HG03439 (cell line): ENCODE results near the gene DNAAF8.

ENCODE experiments used
- ATAC-seq: cut with Tn5 transposase; IDR thresholded peaks from one replicate; pipeline ENCODE4 v1.9.1; 2021; ENCODE audit warnings: mild to moderate bottlenecking, moderate library complexity; ENCODE audit not compliant: unreplicated experiment

DNAAF8 gene

DNA sequence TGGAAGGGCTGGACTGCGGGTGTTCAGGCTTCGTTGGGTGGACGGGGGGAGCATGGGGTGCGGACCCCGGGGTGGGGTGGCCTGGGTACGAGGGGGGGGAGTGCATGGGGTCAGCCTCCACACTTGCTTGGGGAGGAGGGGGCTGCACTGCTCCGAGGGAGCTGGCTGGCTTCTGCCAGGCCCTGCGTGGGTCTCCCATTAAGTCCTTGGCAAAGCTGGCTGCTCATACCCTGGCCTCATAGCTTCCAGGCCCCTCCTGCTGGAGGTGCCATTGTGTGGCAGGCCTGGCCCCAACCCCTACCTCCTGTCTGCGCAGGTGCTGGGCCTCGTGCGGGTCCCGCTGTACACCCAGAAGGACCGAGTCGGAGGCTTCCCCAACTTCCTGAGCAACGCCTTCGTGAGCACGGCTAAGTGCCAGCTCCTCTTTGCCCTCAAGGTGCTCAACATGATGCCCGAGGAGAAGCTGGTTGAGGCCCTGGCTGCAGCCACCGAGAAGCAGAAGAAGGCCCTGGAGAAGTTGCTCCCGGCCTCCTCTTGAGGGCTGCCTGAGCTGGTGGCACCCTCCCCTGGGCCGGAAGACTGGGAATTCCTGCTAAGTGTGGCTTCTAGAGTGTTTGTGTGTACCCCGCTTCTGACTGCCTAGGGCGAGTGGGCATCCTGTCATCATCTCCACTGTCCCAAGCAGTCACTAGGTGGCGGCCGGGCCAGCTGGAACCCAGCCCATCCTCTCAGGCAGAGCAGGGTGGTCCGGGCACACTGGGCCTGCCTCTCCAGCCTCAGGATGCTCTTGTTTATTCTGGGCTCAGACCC lies 39.5 kb upstream of the DNAAF8 start:
- no peak for ATAC-seq

DNA sequence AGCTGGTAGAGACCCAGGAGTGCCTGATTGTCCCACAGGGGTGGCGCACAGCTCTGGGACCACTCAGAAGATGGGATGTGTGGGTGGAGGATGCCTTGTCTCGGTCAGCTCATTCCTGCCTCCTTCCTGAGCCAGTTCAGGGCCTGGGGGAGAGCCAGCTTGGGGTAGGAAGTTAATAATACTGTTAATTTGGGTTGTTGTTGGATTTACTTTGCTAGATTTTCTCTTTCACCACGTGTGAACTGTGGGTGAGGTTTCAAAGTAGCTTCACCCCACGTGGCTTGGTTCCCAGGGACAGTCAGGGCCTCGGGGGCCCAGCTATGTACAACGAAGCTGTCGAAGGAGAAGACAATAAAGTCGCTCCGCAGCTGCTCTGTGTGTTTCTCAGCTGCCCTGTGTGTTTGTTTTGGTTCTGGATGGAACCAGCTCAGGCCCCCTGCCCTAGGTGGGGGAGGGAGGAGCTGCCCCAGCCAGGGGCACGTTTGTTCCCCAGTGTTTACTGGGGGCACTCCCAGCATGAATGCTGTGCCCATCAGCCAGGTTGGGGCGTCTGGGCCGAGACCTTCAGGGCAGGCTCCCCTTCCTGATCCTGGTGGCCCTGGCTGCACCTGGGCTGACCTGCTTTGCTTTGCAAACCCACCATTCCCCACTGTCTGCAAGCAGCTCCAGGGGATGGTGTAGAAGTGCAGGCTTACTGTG lies 38.7 kb upstream of the DNAAF8 start:
- no peak for ATAC-seq

DNA sequence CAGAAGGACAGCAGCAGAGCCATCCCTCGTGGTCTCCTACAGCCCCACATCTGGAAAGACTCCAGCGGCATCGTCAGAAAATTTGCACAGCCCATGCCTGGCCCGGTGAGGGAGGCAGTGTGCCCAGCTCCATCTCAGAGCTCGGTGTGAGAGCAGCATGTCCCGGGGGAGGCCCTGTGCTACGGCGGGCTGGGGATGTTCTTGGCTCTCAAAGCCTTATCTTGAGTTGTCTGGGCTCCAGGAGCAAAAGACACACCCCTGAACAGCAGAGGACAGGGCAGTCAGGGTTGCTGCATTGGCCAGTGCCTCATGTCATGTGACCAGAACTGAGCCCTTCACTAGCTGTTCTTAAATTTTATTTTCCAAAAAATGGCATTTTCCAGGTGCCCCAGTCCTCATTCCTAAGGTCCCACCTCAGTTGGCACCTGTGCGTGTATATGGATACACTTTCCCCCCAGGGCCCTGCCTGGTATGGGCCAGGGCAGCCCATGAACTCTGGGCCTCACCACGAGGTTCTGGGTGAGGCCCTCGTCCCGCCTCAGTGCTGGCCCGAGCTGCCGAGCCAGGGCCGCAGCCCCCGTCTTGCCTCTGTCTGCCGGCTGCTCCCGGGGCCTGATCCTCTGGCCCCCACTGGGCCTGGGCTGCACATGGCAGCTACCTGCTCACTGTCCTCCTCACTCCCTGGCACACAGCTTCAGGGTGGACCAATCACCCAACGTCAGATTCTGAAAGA lies 38.0 kb upstream of the DNAAF8 start:
- no peak for ATAC-seq

DNA sequence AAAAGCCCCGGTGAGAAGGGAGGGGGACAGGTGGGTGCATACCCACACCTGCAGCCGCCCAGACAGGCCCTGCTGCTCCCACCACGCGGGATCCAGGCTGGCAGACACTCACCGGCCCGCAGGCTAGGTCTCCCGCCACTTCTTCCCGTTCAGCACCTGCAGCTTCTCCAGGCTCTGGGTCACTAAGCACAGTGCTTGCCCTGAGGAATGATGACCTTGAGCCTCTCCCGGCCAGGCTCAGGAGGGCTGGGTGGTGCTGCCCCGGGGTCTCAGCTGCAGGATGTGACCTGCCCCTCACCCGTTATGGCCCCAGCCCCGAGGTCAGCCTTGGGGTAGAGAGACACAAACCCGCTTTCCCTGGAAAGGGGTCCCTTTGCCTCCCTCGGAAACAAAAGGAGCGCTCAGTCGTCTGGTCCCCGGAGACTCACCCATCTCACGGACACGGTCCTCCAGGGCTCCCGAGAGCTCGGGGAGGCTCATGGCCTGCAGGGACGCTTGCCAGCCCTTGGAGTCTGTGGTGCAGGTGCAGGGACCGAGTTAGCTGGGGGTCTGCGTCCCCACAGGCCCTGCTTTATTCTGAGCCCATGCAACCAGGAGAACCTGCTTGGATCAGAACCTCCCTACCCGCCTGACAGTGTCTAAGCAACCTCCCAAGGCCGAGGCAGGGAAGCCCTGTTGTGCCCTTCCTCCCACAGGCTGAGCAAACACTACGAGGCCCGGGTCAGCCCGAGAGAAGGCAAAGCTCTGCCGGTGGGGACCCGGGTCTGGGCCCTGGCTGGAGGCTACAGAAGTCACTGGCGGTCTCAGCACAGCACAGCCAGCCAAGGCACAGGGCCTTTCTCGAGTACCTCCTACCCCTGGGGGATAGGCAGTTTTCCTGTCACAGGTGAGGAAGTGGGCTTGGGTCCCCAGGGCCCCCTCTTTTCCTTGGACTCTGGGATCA lies 37.2 kb upstream of the DNAAF8 start:
- no peak for ATAC-seq

DNA sequence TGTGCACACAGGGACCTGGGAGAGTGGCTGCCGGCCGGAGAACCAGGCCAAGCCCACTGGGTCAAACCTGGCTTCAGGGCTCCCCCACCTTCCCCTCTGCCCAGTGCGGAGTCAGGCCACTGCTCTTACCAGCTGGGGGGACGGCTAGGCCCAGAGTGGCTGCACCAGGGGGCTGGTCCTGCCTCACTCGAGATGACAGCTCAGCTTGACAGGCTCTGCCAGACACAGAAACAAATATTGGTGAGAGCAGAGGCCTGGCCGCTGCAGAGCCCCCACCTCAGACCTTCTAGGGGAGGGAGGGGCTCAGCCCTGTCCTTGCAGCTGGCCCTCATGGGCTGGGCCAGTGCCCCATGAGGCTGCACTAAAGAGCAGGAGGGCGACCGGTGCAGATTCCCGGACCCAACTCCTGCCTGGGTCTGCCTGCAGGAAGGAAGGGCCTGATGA lies 36.5 kb upstream of the DNAAF8 start:
- no peak for ATAC-seq

DNA sequence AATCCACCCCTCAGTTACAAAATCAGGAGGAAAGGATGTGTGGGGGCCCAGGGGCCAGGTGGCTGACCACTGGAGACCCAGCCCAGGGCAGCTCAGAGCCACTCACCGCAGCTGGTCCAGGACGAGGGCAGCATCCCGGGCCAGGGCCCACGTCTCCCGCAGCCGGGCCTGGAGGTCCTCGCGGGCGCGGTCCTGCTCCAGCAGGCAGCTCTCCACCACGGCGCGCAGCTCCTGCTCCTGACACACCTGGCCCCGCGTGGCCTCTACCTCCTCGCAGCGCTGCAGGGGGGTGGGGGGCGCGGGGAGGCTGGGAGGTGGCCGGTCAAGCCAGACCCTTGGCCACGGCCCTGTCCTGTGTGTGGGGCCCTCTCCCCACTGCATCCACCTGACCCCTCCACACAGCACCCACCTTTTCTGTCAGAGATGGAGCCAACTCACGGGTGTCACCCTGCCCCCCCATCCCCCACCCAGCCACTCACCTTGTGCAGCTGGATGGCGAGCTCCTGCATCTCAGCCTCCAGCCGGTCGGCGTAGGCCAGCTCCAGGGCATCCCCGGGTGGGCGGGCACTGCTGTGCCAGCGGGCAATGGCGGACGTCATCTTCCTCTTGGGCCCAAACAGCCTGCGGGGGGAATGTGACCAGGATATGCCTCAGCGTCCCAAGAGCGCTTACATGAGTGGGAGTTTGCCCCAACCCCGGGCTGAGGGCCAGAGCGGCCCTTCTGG lies 35.9 kb upstream of the DNAAF8 start:
- ATAC-seq: no peak

DNA sequence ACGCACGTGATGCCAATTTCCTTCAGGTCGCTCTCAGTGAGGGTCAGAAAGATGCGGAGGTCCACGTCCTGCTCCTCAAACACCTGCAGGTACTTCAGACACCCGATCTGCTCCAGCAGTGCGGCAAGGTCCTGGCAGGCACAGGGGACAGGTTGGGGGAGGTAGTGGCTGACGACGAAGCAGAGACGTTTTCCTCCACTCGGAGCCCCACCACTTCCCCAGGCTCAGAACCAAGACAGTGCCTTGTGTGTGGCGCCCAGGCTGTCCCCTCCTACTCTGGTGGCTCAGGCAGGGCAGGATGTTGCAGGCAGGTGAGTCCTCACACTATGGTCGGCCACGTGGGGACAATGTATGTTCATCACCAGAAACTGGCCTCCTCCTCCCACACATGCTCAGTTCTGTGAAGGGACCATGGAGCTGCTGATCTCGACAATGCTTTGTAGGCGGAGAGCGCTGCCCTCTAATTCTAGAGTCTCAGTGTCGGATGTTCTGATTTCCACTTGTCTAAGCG lies 35.2 kb upstream of the DNAAF8 start:
- ATAC-seq: no peak

DNA sequence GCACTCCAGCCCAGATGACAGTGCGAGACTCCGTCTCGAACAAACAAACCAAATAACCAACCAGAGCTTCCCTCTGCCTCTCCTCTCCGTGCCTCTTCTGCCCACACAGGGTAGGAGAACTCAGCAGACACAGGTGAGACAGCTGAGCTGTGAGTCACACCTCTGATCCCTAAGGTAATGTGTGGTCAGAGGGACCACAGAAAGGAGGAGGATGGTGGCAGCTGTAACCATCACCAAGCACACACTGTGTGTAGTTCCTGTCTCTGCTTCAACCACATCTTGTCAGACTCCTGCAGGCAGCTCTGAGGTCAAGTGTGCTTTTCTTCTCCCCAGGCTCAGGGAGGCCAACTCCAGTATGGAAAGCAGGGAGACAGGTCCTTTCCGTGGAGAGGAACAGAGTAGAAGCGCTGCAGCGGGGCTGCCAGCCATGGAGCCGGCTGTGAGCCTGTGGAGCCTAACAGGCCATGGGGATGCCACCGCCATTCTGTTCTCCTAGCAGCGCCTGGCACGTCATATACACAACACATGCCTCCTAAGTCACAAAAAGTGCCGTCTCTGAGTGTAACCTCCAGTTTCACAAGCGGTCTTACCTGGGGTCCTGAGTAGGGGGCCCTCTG lies 33.8 kb upstream of the DNAAF8 start:
- ATAC-seq: no peak

DNA sequence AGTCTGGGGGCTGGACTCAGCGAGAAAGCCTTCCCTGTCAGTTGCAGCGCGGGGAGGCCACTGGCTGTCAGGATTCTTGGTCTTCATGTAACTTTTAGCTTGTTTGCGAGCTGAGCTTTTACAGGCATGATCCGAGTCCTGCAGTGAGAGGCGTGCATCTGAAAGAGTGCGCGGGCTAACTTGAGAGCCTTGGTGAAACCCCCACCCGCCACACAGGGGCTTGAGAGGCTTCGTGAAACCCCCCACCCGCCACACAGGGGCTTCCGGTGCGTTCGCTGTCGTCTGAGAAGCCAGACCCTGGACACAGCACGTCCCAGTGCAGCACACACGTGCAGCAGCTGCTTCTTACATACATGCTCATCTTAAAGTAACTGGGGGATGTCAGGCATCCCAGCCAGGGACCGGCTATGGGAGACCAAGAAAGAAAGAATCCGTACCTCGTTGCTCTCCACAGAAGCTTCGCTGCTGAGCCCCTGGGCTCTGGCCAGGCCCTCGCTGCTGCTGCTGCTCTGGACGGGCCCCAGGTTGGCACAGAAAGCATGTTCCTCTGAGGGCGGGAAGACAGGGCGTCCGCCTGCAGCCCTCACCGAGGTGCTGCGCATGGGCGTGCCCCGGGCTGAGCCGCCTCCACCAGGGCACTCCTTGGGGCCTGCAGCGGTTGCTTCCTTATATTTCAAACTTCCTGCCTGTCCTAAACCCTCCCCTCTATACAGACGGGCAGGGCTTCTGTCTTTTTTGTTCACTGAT lies 33.2 kb upstream of the DNAAF8 start:
- ATAC-seq: no peak

DNA sequence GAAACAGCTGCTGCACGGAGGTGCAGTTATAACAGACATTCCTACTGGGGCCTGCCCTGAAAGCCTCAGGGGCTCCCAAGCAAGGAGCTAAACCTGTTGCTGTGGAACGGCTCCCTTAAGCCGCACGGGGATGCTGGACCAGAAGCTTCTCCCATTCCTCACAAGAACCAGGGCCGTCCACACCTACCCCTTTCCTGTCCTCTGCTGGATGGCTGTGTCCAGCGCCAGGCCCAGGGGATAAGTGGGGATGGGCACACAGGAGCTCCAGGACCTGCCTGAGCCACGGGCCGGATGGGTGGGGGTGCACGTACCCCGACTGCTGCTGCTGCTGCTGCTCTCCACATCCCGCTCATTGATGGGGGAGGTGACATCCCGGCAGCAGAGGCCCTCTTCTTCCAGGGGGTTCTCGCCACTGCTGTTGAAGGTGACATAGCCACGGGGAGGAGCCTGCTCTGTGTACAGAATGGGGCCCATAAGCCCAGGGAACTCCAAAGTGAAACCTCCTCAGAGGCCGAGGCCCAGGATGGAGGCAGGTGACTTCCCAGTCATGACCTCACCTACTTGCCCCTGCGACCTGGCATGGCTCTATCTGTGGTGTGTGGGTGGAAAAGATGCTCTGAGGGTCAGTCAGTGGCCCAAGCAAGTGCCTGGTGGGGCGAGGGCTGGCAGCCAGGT lies 32.4 kb upstream of the DNAAF8 start:
- no peak for ATAC-seq

DNA sequence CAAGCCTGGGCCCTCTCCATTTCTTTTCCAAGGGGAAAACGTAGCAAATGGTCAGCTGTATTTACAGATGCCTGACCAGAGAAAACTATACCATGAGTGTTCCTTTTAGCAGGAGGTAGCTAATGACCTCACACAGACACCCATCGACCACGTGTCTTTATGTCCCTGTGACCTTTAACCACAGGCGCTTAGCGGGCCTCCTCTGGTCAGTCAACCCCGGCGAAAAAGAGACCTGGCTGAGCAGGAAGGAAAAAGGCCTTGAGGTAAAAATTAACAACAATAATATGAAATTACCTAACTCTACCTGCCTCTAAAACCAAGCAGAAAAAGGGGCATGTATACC lies 31.9 kb upstream of the DNAAF8 start:
- no peak for ATAC-seq

DNA sequence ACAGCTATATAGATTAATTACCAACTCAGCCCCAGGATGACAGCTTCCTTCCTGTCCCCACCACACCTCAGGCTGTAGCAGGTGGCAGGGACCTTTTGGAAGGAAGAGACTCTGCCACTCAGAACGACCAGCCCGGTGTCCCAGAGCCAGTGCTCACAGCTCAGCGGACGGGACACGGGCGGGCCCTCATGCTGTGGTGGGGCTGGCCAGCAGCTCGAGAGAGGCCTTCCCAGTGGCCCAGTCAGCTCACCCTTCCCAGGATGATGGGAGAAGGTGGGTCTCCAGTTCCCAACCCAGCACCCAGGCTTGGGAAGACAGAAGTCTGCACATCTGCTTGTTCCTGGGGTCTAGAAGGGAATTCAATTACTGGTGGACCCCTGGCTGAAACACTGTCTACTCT lies 30.4 kb upstream of the DNAAF8 start:
- no peak for ATAC-seq

DNA sequence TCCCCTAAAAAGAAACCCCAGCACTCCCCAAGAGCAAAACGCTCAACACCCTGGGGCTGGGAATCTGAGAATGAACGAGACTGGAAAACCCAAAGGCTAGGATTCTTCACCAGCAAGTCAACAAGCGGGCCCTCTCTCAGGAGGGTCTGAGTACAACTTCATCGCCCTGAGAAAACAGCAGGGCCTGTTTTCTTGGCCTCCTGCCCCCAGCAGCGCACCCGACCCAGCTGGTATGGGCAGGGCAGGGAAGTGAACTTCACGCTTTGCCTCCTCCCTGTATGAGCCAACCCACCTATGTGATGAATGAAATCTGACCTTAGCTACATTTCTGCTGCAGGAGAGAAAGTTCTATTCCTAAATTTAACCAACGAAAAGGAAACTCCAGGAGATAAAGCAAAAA lies 29.8 kb upstream of the DNAAF8 start:
- ATAC-seq: no peak

DNA sequence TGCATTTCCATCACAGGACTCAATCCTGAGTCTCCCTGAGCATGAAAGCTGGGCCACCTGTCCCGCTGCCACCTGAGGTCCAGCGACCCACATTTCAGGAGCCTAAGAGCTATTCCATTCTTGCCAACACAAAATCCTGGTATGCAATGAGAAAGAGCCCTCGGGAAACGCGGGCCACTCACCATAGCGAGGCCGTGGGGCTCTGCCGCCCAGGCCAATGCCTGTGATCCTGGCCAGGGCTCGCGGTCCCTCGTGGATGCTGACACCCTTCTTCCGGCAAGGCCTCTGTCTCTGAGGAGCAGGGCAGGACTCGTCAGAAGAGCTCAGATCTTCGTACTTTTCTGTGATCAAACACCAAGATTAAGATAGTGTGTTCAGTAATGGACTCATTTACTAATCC lies 29.4 kb upstream of the DNAAF8 start:
- ATAC-seq: no peak

DNA sequence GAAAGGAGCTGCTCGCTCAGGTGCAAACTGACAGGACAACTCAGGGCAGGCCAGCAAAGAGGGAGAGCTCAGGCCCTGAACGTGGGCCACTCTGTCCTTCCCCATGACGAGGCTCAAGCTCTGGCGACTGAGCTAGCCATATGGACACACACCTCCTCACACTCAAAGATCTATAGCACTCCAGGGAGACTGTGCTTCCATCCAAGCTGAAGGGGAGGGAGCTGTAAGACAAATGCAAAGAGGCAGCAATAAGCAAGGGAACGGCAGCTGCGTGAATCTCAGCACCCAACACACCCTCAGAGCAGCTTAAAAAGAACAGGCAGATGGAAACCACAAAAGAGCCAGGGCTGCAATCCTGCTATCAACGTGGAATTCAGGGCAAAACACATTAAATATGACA lies 27.5 kb upstream of the DNAAF8 start:
- no peak for ATAC-seq

DNA sequence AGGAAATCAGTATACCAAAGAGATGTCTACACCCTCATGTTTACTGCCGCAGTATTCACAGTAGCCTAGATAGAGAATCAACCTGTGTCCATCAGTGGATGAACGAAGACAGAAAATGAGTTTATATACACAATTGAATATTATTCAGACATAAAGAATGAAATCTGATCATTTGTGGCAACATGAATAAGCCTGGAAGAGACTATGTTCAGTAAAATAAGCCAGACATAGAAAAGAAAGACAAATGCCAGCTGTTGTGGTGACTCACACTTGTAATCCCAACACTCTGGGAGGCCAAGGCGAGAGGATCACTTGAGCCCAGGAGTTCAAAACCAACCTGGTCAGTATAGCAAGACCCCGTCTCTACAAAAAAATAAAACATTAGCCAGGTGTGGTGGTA lies 24.9 kb upstream of the DNAAF8 start:
- no peak for ATAC-seq

DNA sequence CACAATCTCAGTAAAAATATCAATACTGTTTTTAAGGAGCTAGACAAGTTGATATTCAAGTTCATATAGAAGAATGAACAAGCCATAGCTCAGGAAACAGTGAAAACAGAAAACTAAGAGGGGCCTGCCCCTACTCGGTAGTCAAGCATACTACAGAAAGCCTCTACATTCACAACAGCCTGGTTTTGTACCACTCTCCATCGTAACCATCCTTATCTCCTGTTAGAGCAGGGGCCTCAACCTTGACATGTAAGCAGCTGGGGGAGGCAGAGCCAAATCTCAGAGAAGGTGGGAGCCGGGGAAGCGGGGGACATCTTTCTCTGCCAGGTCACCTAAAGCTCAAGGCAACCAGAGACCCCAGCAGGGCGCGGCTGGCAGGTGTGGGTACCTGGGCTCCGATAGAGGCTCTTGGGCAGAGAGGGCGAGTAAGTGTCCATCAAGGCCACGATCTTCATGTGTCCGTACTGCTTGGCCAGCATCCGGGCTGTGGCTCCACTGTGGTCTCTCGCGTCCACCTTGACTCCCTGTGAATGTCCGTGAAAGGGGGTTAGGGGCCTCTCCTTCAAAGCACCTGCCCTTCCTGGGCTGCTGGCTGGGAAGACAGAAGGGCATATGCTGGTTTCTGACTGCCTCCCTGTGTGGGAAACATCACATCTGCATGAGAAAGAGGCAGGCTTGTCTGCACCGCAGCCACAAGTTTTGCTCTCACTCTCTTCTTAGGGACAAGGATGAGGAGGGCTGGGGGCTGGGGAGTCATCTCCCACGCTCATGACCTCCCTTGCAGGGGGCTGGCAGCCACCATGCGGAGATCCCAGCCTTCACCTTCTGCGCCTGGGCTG lies 20.5 kb upstream of the DNAAF8 start:
- no peak for ATAC-seq
